CD4-positive, alpha-beta T cell treated with Interleukin-6 for 4 hours (primary cell): ENCODE data around the gene TIMM8A.

Source experiments
- DNase-seq: peaks from one replicate; pipeline ENCODE4 v3.0.0-alpha.2; 2020; ENCODE audit warnings: mixed read lengths

Gene TIMM8A, protein sequence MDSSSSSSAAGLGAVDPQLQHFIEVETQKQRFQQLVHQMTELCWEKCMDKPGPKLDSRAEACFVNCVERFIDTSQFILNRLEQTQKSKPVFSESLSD

DNA sequence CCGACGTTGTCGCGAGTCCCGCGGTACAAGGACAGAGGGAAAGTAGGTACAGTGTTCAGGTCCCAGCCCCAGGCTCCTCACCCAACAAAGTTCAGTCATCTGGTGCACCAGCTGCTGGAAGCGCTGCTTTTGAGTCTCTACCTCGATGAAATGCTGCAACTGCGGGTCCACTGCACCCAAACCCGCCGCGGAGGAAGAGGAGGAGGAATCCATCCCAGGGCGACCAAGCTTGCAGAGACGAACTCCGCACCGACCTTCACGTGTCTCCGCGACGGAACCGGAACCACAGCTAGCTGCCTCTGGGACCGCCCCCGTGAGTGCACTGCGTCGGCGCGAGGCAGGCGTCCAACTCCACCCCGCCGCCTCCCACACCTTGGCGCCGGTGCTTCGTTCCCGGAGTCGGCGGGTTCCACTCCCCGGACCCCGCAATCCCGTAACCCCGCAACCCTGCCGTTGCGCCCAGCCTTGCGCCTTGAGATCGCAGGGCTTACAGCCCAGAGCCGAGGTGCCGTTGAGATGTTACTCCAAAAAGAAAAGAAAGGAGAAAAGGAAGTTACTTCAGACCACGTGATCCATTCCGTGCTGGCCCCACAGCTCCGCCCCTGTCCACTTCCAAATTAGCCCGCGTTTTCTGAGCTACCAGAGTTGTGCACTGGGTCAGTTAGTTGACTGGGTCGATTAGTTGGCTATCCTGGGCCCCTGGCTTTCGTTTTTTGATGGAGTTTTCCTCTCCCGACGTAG, at the start of gene TIMM8A:
Gene TIMM8A, minus strand, starts transcription at position 291 of the 741 bp plus-strand sequence. Its CDS starts 78 bp downstream, at position 213.
- DNase-seq, result peak; percentile 79

DNA sequence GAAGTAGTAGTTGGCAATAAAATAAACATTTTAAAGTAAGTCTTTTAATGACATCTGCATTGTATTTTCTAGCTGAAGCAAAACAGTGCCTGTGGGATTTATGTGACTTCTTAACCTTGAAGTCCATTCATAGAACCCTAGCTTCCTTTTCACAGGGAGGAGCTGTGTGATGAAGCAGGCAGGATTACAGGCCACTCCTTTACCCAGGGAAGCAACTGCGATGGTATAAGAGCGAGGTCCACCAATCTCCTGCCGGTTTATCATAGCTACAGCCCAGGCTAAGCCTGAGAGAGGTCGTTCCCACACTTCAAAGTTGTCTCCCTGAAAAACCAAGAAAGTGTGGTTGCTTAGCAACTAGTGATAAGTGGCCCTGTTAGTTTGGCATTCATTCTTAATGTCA, 49.2 kb upstream of the TIMM8A start:
- no peak for DNase-seq

DNA sequence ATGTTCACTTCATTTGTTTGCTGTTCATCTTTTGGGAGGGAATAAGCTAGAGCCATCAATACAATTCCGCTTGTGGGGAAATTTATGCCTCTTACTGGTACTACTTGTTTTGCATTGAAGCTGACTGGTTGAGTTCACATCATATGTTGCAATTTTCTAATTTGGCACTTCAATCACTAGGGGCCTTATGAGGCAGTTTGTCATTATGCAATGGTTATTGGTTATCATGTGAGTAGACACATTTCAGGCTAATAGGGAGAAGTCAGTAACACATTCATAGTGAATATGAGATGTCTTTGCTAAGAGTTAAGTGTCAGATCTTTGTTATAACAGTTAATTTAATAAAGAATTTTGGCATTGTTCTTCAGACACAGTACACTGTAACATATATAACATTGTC, 47.2 kb upstream of the TIMM8A start:
- DNase-seq, result no peak

DNA sequence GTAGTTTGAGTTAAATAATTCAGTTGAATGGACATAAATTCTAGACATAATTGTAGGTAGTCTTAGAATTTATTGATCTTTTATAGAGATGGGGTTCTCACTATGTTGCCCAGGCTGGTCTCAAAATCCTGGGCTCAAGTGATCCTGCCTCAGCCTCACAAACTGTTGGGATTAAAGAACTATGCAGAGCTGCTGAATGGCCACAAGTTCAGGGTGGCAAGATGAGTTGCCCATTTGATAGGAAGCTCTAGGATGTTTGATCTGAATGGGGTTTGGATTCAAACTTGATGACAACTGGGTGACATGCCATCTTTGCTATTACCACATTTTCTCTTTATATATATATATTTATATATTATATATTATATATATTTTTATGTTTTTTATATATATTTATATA, 45.8 kb upstream of the TIMM8A start:
- no peak for DNase-seq

DNA sequence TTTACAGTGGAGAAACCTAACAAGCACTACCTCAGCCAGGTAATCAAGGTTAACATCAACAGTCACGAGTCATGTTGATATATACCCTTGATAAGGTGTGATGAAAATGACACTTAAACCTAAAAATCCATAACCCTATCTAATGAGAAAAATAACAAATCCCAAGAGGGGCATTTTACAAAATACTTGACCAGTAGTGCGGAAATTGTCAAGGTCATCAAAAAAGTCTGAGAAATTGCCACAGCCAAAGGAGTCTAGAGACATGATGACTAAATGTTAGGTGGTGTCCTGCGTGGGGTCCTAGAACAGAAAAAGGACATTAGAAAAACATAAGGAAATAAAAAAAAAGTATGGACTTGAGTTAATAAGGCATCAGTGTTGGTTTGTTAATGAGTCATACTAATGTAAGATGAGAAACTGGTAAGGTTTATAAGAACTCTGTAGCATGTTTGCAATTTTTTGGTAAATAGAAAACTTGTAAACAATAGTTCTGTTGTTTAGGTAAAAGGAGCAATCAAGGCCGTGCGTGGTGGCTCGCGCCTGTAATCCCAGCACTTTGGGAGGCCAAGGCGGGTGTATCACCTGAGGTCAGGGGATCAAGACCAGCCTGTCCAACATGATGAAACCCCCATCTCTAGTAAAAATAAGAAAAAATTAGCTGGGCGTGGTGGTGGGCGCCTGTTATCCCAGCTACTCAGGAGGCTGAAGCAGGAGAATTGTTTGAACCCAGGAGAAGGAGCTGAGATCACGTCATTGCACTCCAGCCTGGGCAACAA, 45.2 kb upstream of the TIMM8A start:
- no peak for DNase-seq

DNA sequence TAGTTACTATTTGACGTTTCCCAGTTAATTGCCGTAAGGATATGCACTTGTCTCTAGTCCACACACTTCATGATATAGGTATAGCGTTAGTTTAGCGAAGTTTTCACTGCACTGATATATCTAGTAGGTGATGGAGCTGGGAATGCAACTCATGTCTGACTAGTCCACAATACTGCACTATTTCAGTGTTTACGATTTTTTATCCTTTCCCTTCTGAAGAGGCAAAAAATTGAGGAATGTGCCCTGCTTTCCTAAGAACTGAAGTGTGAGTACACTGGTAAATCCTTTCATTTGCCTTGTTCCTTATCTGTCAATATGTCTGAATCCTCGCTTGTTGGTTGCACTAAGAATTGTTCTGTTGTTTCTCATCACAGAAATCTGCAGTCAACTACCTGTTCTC, 43.3 kb upstream of the TIMM8A start:
- no peak for DNase-seq

DNA sequence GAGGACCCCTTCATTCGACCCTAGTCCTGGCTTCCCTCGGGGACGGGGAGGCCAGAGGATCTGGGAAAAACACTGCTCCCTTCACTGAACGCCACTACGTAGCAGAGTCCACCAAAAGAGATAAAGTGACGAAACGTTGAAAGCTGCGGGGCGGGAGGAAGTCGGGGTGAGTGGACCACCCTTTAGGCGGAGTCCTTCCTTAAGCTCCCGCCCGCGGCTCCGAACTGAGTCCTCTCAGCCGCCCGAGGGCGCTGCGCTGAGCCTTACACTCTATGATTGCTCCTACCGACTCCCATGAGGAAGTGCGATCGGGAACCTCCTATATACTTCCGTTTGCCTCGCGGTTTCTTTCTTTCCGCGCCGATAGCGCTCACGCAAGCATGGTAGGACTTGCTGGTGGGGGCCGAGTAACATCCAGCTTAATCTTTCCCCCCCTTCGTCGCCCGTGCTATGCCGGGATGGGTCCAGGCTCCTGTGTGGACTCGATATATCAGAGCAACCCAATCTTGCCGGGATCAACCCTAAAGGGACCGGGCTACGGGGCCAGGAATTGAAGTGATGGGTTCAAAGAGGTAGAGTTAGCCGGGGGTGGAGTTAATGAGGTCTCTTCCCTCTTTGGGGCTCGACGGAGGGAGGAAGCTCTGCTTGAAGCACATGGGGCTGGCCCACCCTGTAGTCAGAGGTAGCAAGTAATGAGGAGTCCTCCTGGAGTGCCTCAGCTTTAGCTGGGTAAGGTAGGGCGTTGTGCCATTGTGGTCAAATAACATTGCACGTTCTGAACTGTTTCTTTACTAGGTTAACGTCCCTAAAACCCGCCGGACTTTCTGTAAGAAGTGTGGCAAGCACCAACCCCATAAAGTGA, 42.4 kb upstream of the TIMM8A start, which contains the start of gene RPL36A:
Gene RPL36A, plus strand, starts transcription at position 348 of the 862 bp plus-strand sequence. Its CDS starts 33 bp downstream, at position 381.
- peak; percentile 82 for DNase-seq

DNA sequence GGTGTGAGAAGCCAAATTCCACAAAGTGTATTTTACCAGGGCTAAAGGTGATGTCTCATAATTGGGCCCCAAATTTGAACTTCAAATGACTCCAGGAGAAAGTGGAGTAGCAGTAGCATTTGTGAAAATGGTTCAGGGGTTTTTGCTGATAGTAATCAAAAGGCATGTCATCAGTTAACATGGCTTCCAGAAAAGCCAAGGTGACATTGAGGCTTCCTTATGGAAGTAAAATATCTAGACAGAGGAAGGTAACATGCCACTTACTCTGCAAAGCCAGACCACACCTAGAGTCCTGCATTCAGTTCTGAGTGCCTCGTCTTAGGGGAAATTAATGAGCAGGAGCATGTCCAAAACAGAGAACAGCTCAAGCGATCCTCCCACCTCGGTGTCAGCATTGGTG, 40.1 kb upstream of the TIMM8A start:
- DNase-seq, result no peak

DNA sequence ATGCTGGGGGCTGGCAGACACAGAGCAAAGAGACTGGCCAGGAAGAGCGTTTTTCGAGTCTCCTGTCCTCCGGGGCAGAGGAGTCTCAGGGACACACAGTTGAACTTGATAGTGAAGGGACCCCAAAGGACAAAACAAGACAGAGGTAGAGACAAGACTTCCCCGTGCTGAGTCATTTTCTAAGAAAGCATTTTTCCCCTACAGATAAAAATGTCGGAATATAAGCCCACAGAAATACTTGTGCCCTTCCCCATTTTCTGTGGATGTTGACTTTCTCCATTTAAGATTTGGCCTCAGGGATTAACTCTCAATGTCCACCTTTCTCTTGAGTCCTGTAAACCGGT, 38.0 kb upstream of the TIMM8A start:
- no peak for DNase-seq

DNA sequence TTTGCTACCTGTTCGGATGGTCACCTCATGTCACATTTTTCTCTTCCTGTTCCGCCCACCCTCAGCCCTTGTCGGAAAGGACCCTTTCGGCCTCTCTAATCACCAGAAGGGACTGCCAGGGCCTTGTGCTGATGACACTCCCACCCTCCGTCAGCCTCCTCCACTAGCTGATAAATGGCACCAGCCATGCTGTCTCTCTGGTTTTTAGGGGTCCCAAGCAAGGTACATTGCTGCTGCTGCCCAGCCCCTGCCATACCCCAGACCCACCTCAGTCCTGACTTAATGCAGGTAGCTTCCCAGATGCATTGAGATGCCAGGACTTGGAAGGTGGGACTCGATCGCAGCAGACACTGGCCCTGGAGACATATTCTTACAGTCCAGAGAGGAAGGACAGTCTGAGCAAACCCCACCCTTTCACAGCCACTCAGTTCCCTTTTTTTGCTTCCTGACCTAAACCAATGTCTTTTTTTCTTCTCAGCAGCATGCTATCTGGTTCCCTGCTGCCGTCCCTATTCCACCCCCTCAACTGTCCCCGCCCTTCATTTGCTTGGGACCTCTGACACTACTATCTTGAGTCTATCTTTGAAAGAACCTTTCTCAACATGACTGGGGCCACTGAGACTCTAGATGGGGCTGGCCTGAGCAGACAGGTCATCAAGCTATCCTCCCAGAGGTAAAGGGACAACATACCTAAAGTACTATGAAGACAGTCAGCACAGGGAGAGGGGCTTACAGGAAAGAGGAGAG, 37.4 kb upstream of the TIMM8A start, which contains the start of gene BTK:
Gene BTK, minus strand, starts transcription at position 397 of the 747 bp plus-strand sequence. CDS start 10,907 bp downstream, outside the sequence.
- no peak for DNase-seq

DNA sequence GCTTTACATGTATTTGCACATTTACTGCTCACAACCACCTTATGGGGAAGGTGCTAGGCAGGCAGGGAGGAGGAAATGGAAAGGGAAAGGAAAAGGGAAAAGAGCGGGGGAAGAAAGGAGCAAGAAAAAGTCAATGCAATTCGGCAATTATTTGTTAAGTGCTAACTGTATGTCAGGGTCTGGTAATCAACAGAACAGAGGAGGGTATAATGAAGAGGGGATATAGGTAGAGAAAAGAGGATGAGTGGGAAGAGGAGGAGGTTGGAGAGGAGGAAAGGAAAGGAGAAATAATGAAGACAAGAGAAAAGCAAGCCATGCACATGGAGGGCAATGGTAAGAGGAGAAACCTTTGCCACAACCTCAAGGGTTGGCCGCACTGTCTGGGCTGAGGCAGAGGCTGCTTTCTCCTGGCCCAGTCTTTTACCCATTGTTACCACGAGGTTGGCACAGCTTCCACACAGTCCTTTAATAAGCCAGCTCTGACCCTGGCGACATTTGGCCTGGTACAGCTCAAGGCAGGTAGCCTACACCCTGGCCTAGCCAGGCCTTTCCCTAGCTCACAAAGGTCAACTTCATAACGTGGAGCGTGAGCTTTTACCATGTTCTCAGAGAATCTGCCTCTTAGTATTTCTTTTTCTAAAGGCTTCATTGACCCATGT, 36.6 kb upstream of the TIMM8A start:
- DNase-seq, result no peak

DNA sequence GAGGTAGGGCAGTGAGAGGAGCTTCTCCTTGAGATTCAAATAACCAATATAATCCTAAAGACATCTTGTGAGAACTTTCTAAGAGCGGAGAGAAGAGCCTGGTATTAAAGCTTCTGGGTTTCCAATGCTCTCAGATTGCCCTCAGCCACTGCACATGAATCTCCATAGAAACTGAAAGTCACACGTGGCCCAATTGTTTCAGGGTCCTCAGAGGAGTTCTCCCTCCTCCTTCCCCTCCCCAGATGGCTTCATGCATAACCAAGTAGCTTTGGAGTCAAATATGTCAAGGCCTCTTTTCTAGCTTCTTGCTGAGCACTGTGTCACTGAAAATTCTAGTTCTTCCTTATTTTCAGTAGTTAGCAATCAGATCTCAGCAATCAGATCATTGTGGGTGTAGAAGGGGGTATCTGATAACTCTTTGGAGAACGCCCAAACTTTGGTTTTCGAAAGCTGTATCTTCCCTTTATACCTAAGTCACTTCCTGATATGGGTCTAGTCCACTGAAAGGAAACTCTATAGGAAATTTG, 35.2 kb upstream of the TIMM8A start:
- no peak for DNase-seq

DNA sequence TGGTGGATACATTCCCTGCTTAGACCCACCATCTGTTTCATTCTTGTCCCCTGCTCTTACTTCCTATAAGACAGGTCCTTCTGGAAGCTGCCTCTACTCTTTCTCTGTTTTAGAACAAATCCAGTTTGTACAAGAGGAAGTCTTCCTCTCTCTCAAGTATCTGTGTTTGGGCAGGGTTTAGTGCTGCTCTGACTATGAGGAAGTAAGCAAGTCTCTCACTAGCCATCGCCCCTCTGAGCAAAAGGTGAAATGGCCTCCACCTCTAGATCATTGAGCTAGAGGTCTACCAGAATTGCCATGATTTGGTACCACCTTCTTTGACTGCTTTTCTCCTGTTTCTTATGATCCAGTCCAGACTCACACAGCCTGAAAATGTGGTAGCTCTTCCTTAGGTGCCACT, 29.0 kb upstream of the TIMM8A start:
- DNase-seq, result no peak

DNA sequence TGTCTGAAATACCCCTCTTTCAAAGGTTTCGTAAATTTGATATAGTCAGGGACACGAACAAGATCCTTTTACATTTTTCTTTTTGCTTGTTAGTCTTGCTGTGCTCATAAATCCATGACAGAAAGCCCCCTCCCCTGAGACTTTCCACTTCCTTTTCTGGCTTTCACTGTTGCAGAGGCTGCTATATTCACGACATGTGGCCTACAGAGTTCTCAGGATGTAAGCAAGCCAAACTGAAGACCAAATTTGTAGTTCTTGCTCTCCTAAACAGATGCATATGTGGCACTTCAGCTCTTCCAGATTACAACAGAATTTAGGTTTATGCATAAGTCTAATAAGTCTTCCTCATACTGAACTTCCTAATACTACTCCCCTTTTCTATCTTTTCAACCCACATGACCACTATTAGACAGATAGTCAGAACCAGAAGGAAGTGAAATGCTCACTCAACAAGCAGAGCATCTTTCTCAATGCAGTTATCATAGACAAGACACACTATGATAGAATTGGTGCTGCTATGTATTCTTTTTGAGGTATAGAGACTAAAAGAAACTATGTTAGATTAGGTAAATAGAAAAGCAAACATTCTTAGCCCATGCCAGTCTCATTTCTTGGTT, 22.5 kb upstream of the TIMM8A start:
- no peak for DNase-seq

DNA sequence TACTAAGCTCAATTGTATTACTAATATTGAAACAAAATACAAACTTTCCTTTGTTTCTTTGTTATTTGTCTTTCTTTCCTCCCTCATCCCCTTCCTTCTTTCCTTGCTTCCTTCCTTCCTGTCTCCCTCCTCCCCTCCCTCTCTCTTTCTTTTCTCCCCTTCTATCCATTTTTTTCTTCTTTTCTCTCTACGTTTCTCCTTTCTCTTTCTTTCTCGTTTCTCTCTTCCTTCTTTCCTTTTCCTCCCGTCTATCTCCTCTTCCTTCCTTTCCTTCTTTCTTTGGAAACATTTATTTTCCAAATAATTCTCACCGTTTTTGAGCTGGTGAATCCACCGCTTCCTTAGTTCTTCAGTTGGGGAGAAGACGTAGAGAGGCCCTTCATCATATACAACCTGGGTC, 21.1 kb upstream of the TIMM8A start:
- no peak for DNase-seq

DNA sequence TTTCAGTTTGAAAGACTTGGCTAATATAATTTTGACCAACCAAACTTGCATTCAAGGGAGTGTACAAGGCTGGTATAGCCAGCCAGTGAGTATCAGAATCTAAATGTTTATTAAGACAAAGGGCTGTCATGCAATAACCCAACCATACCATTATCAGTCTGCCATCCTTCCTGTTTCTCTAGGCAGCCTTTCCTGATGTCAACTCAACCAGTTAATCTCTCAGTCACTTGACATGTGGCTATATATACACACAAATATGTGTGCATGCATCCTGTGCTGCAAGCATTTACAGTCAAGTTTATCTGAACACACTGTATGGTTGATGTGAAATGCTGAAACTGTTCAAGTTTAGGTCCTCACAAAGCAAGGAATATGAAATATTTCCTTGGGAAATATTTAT, 20.3 kb upstream of the TIMM8A start:
- no peak for DNase-seq

DNA sequence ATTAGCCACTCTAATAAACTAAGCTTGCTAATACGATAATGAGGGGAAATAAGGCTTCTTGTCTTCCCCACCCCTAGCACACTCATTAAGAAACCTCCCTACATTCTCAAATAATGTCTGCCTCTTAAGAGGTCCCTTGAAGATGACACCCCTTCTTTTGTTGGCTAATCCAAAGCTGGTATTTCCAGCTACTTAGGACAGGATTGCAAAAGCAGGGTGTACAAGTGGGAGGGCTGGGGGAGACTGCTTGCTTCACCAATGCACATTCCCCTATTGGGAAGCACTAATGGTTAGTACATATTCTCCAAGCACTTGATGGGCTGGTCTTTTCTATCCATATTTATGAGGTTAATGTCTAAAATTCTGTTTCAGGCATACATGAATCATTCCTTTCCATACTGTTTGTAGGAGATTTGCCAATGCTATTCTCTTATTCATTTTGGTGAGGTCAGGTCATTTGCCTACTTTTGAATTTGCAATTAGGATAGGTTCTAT, 16.8 kb upstream of the TIMM8A start:
- DNase-seq, result no peak

DNA sequence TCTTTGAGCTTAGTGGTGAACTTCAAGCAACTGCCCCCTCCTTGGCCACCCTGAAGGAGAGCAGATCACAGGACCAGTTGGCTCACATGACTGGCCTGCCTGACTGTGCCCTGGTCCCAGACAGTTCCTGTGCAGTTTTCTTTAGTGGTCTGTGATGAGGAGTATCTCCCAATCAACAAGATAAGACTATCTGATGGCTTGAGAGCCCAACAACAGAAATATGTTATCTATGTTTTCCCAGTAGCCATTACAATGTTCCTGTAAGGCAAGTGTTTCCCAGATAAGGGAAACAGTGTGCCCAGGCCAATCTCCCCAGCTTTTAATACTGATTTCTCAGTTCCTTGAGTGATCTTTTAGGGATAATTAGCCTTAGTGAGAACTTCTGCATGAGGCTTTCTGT, 14.2 kb upstream of the TIMM8A start:
- DNase-seq, result no peak

DNA sequence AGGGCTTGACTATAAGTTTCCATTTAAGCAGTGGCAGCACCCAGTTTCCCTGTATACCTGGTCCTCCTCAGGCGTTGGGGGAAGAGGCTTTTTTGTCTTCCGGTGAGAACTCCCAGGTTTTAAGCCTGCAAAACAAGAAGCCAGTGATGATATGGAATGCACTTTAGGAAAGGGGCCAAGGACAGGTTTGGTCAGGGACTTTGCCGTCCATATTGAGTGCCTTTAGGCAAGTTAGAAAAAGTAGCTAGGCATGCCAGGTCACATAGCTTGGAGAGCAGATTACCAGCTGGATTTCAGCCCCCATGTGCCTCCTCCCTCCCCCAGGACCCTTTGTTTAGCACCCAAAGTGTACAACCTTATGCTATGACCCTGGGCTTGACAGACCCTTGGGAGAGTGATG, 13.6 kb upstream of the TIMM8A start:
- DNase-seq, result no peak

DNA sequence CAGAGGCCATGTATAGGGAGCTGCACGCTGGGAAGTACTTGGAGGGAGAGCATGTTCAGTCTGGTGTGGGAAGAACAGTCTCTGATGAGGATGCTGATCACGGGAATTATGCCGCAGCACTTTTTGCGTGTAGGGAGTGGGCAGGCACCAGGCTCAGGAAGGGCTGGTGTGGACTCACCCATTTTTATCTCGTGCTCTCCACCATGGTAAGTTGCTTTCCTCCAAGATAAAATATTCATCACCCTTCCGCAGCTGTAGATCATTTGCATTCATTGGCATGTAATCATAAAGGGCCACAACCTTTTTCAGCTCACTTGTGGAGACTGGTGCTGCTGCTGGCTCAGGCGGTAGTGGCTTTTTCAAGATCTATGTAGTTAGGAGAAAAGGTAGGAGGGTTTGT, 11.8 kb upstream of the TIMM8A start:
- DNase-seq, result no peak

DNA sequence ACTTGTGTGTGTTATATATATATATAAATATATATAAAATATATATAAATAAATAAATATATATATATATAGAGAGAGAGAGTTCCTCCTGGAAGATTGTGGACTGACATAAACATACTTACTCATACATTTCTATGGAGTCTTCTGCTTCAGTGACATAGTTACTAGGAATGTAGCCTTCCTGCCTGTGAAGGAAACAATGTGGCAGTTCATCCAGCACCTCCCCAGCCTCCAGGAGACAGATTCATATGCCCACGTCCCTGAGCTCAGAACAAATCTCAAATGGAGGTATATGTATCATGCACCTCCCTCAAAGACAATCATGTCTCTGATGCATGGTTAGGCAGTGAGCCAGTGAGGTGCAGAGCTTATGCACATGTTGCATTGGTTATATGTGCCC, 11.4 kb upstream of the TIMM8A start:
- DNase-seq, result no peak
